NCI-H2029 (cell line): ENCODE measurements around the gene SCN4B.

Experiments
- DNase-seq: peaks from one replicate; lab custom pipeline; 2025; lab: John Stamatoyannopoulos, UW

Gene SCN4B

DNA sequence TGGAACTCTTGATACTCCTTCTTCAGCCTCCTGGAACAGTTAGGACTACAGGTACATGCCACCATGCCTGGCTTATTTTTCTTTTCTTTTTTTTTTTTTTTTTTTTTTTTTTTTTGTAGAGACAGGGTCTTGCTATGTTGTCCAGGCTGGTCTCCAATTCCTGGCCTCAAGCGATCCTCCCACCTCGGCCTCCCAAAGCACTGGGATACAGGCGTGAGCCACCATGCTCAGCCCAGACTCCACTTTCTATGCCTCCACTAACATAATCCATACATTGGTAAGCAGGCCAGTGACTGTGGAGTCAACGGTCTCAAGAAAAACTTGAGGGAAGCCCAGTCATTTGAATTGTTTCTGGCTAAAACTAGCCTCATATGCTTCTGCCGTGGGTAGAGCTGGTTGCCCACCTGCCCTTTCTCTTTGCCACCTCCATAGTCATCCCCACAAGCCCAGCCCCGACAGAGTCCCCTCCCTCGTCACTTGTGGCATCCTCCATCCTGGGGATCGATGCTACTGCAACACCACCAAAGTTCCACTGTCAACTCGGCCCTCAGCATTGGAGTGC lies 21.5 kb upstream of the SCN4B start:
- DNase-seq: no peak

DNA sequence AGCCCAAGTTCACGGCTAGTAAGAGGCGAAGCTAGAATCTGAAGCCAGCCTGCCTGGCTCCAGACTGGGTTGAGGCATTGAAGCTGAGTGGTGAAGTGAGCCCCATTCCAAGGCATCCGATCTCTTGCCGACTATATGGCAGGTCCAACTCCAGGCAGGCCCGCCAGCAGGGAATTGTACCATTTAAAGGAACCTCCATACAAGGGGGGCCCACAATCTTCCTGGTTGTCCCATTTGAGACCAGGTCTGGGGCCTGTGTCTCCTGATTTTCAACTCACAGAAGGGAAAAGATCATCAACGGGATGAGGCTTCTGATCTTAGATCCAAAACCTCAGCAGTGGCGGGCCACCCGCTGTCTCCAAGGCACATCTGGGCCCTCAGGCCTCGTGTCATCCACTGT lies 19.7 kb upstream of the SCN4B start:
- no peak for DNase-seq

DNA sequence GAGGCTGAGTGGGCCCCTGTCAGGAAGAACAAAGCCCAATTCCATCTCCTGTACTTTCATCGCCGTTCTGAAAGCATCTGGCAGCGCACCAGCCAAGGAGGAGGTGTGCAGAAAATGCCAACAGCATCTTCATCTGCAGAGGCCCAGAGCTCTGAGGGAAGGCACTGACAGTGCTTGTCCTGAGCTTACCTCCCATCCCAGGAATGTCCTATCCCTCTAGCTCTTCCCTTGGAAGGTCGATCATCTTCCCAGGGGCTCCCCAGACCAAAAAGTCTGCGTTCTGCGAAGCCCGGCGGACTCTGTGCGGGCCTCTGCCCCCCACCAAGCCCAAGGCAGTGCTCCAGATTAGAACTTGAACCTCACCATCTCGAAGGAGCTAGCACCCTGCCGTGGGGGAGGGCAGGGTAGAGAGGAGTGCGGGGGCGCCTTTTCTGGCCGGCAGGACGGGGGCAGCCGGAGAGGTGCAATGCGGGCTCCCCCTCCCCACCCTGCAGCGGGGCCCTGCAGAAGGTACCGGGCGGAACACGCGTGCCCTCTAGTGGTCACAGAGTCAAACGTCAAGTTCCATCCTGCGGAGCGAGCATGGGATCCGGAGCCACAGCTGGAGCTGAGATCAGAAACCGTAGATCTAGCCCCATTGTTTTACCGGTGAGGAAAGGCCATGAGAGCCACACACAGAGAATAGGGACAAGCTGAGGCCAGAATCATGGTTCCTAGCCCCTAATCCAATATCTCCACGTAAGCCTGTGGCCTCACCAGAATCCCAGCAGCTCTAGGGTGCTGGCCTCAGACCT lies 18.8 kb upstream of the SCN4B start:
- DNase-seq: peak; percentile 50

DNA sequence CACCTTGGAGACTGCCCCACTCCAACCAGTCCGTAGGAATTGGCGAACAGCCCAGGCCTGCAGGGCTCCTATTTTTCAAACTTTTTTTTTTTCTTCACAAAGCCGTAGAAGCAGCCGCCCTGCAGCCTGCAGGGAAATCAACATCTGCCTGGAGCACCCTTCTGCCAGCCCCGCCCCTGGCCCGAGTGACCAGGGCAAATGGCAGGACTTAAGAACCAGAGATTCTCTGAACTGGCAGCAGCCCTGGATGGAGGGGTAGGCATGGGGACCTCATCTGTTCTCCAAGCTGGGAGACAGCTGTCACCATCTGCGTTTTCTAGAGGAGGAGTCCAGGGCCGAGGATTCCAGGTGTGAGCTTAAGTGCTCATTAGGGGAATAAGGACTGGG lies 18.3 kb upstream of the SCN4B start:
- DNase-seq: no peak

DNA sequence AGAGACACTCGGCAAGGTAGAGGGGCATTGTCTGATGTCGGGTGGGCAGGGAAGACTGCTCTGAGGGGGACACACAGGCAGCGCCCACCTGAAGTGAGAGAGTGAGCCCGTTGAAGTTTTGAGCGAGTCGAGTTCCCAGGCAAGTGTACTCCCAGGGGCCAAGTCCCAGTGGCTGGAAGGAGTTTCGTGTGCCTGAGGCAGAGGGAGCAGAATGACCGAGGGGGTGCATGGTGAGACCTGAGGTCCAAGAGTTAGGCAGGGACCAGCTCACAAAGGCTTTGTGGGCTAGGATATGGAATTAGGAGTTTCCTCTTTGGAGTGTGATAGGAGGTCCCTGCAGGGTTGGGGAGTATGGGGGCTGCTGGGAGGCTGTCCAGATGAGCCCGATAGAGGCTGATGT lies 17.6 kb upstream of the SCN4B start:
- DNase-seq: no peak

DNA sequence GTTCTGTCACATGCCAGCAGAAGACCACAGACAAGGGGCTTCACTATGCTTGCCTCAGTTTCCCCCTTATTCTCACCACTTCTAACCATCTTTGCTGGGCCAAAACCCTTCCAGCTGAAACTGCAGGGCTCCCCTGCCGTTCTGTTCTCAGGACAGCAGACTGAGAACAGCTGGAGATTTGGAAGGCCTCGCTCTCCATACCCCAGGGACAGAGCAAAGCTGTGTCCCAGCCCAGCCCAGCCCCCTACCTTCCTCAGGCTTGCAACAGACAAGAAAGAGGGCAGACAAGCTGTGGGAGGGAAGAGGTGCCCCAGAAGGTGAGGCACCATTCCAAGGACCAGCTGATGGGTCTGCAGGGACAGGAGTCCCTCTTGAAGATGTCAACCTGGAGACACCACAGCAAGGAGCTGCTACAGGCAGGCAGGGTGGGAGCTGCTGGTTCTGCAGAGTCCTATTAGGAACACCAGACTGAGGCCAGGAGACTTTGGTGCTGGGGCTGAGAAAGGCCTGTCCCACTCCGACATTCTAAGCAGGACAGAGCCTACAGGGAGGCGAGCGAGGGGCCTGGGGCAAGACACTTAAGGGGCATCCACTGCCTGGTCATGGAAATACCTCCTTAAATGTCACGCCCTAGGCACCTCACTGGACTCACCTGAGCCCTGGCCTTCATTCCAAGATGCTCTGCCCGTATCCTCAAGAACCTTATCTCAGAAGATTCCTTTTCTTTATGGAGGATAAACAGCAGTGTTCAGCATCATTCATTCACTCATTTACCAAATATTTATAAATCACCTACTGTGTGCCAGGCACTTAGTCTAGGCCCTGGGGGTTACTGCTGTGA lies 16.9 kb upstream of the SCN4B start:
- DNase-seq: no peak

DNA sequence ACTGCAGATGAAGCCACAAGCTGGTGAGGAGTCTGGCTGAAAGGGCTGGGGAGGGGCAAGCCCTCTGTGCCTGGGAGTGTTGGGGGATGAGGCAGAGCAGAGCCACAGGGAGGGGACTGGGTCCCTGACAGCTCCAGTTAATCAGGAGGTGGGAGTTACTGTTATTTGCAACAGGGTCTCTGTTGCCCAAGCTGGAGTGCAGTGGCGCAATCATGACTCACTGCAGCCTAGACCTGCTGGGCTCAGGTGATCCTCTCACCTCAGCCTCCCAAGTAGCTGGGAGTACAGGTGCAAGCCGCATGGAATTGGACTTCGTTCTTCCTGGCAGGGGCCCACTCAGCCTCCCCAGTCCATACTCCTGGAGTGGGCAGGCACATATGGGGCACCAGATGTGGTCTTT lies 16.1 kb upstream of the SCN4B start:
- no peak for DNase-seq

DNA sequence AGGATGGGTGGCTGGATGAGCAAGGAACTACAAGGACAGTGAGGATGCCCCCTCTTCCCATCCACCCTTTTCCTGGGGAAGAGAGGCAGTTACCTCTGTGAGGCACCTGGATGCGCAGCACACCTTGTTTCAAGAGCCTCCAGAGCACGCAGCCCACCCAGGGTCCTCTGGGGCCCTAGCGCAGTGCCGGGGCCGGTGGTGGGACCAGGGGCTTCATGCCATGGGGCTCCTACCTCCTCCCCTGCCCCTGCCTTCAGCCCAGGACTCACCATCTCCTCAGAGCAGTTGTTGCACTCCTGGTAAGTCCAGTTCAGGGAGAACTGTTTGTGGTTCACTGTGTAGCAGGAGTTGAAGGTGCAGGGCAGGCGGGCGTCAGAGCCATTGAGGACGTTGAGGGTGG lies 15.7 kb upstream of the SCN4B start:
- DNase-seq: no peak

DNA sequence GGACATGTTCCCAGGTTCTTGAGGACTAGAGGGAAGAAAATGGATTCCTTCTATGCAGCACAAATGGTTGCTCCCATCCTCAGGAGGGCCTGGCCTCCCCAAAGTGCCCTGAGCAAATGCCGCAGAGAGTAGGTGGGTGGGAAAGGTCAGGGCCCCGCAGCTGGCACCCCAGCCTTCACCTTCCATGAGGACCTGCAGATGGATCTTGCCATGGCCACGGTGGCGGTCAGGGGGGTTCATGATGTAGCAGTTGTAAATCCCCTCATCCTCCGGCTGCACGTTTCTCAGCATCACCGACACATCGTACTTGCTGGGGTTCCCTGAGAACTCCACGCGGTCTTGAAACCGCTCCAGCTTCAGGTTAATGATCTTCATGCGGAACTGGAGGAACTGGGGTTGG lies 15.3 kb upstream of the SCN4B start:
- DNase-seq: no peak

DNA sequence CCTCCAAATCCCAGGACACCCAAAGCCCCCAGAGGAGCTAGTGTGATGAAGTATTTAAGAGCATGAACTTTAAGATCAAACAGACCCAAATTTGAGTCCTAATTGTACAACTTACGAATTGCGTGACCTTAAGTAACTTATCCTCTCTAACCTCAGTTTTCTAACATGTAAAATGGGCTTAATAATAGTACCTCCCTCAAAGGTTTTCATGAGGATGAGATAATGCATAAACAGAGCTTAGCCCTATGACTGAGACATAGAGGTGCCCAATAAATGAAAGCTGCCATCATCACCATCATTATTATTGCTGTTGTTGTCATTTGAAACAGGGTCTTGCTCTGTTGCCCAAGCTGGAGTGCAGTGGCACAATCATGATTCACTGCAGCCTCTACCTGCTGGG lies 14.6 kb upstream of the SCN4B start:
- DNase-seq: no peak

DNA sequence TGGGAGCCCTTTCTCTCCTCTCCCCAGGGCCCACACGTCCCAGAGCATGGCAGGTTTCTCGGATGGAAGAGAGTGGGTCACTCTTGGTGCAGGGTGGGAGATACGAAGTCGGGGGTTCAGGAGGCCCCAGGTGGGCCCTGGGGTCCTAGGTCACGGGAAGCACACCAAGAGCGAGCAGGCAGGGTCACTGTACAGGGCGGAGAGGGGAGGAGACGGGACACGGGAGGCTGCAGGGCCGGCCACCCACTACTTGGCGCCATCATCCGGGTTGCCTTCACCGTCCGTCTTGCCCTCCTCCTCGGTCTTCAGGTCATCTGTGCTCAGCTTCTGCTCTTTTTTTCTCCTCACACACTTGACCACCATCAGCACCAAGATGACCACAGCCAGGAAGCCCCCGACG lies 14.0 kb upstream of the SCN4B start:
- no peak for DNase-seq

DNA sequence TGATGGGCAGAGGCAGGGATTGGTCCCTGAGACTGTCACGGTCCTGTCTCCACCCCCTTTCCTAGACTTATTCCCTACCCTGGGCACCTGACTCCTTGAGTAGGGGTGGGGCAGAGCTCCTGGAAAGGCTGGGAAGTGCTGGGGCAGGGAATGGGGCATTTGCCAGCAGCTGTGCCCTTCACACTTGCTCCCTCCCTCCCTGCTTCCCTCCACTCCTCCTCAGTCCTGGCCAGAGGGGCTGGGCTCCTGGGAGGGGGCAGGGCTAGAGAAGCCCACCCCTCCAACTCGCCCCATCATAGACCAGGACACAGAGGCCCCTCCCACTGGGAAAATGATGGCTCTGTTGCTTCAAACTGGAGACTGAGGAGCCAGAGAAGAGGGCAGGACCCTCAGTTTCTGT lies 12.3 kb upstream of the SCN4B start:
- no peak for DNase-seq

DNA sequence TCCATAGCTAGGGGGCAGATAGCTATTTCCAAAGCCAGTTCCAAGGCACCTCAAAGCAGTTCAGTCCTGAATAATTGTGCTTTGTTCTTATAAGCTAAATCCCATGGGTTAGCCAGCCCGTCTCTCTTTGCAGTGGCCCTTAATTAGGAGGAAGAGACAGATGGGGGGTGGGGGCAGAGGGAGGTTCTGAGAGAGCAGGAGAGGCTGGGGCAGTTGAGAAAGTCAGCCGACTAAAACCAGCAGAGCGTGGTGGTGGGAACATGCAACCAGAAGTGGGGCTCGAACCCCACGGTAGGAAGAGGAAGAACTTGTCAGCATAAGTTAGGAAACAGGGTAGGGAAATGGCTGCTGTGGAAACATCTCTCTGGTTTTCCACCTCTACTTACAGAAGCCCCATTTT lies 10.9 kb upstream of the SCN4B start:
- DNase-seq: no peak

DNA sequence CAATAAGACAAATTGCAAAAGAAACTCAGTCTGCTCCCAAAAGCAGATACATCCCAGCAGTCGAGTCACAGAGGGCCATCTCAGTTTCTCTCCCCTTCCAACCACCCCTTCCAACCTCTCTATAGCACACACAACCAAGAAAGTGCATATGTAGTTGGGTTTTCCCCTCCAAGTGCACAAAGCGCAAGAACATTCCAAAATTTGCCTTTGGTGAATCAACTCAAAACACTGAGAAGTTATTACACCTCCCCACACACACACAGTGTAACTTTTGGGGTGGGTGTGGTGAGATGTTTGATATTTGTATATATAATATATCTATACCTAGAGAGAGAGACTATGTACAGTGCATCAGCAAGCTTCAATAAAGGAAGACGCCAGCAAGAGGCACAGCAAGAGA lies 10.2 kb upstream of the SCN4B start:
- DNase-seq: no peak

DNA sequence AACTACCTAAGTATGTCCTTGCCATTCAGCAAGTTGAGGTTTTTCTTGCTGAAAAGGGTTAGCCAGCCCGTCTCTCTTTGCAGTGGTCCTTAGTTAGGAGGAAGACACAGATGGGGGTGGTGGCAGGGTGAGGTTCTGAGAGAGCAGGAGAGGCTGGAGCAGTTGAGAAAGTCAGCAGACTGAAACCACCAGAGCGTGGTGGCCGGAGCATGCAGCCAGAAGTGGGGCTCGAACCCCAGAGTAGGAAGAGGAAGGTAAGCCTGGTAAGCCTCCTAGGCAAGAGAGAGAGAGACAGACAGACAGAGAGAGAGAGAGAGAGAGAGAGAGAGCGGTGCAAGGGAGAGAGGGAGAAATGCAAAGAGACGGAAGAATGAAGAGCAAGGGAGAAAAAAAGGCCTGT lies 9.2 kb upstream of the SCN4B start:
- no peak for DNase-seq

DNA sequence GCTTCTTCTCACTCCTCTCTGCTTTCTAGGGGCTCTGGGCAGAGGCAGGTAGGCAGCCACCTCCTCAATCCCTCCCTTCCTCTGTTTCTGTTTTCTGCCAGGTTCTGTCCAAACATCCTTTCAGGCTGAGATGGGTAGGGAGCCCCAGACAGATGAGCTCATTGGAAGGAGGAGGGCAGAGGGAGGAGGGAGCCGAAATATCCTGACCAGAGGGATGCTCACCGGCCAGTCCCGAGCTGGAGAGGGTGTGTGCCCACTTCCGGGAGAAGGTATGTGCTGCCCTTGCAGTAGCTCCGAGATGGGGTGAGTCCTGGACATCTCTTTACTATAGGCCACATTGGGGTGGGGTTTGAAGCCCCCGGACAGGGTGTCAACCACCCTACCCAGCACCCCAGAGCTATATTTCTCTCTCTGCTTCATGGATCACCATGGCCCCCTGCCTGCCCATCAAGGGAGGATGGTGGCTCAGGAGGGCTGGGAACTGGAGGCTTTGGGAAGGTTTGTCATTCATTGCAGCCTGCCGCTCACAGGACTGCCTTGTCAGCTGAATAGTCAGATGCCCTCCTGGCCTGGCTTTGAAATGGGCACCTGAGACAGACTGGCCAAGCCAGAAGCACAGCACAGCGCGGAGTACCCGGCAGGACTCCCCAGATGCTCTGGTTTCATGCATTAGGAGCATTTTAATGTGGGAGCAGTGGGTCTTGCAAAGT lies 4.7 kb upstream of the SCN4B start:
- DNase-seq: no peak

DNA sequence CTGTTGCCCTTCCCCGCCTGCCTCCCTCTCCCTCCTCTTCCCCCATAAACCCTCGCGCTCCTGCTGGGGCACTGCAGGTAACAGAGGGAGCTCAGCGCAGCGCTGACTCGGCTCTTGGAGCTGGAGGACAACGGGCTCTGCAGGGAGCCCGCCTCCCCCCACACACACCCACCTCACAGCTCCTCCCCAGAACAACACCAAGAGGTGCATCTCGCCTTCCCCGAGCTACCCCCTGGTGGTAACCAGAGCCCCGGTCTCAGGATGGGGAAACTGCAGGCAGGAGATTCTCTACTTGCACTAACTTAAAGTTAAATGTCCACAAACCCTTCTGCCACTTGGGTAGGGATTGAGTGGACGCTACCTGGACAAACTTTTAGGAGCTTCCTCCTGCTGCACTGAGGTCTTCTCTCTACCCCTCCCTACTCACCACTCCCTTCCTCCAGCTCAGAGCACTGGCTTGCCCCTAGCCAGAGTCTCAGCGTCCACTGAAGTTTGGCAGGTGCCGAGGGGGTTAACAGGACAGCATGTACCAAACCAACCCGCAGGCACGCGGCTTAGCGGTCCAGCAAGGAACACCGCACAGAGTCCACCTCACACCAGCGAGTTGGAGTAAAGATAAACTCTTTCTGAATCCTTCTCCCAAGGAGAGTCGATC lies 4.0 kb upstream of the SCN4B start:
- DNase-seq: no peak

DNA sequence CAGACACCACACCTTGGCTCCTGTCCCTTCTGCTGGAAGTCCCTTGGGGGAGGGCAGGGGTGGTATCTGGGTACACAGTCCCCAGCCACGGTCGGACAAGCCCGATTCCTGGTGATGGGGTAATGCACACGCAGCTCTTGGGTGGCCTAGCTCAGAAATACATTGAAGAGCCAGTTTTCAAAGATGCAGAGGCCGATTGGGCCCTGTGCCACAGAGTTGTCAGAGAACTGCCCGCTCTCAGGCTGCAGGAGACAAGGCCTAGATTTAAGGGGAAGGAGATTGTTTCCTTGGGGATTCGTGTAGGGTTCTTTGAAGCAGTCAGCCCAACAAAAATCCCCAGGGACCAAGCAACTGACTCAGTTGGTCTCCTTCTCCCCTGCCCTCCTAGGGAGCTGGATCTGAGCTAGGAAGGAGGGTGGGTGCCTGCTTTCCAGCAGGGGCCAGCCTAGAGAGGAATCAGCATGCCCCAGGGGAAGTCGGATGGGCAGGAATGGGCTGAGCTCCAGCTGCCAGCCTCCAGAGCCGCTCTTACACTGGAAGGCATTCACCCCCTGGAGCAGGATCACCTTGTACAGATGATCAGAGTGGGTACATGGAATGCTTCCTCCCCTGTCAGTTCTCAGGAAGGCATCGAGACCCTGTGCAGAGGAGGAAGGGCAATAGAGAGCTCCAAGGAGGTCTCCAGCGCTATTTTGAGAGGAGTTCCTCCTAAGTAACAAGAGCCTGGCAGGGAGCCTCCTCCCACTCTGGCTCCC lies 3.3 kb upstream of the SCN4B start:
- DNase-seq: no peak

DNA sequence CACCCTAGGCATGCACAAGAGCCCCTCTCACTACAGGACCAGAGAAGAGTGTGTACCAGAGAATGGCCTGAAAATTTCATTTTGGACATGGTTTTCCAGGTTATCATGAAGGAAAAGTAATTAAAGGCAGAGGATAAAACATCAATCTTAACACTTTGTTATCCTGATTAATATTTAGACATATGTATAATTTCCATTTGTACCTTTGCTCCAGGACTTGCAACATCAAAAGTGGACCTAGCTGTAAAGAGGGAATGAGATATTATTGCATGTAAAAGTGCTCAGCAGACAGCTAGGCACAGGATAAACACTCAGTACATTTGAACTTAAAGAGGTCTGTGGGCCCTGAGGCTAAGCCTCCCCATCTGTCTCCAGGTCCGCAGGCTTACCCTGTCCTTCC lies 2.0 kb upstream of the SCN4B start:
- DNase-seq: no peak

DNA sequence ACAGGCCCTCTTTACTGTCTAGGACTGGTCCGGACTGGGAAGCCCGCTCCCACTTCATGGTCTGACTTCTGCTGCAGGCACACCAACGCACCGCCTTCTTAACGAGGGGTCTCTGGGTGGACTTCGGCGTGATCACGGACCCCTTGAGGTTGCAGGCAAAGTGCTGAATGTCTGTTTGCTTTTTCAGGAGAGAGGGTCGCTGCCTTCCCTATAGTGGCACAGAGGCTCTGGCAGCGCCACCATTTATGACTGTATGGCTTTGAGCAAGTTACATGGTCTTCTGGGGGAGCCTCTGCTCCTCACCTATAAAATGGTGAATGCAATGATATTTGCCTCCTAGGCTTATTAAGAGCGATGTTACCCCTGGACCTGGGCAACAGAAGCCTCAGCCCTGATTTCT lies 1.4 kb upstream of the SCN4B start:
- no peak for DNase-seq

DNA sequence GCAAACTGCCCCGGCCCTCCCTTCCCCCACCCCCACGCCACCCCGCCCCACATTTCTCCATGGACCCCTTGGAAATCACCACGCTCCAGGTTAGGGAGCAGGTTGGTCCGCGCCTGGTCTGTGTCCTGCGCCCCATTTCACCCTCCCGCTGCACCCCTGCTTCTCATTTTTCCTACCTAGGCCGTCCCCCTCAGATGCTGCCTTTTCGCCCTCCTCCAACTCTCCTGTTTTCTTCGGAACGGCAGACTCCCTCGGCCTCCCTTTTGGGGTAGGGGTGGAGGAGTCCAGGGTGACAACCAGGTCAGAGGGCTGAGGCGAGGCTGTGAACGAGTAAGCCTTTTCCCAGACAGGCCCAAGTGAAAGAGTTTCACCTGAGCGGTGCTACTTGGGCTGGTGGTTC lies 893 bp upstream of the SCN4B start:
- no peak for DNase-seq
